Measurements from ENCODE around the gene COX7B.
"Not testable (repeated sequence)": the region's sequence is repeated elsewhere in the genome, so short reads cannot be mapped to it uniquely, and the experiment has no call there.

The COX7B gene

GRCh38 chrX:77919370-77919769, 20.1 kb downstream of the COX7B start:
- not testable (repeated sequence) for H3K4me1 ChIP-seq (ENCODE audit: control insufficient read depth, insufficient read depth, low read length); H3K27me3 ChIP-seq (ENCODE audit: control insufficient read depth, insufficient read depth, low read length); H3K9ac ChIP-seq (ENCODE audit: low read depth, low read length); H3K4me3 ChIP-seq (ENCODE audit: low read depth, low read length); H3K9me3 ChIP-seq (ENCODE audit: control insufficient read depth, insufficient read depth, low read length); H3K36me3 ChIP-seq (ENCODE audit: control insufficient read depth, insufficient read depth, low read length)

- Histone ChIP-seq H3K9ac (ENCODE audit: low read depth, low read length) (no peak overlapping the region), H3K9me3 (ENCODE audit: control insufficient read depth, insufficient read depth, low read length) (no peaks in the 10 kb centered on the region), H3K27me3 (ENCODE audit: control insufficient read depth, insufficient read depth, low read length) (no peaks in the 10 kb centered on the region), H3K36me3 (ENCODE audit: control insufficient read depth, insufficient read depth, low read length) (no peaks in the 10 kb centered on the region), H3K4me1 (ENCODE audit: control insufficient read depth, insufficient read depth, low read length) (no peaks in the 10 kb centered on the region), H3K4me3 (ENCODE audit: low read depth, low read length) (no peak overlapping the region)
Measured at GRCh38 chrX:77922787-77923186, 23.5 kb downstream of the COX7B start.

GRCh38 chrX:77924320-77924859, 25.1 kb downstream of the COX7B start:
- Histone ChIP-seq H3K9ac (ENCODE audit: low read depth, low read length) (no peak overlapping the region), H3K4me1 (ENCODE audit: control insufficient read depth, insufficient read depth, low read length) (no peaks in the 10 kb centered on the region), H3K4me3 (ENCODE audit: low read depth, low read length) (no peak overlapping the region), H3K36me3 (ENCODE audit: control insufficient read depth, insufficient read depth, low read length) (no peaks in the 10 kb centered on the region), H3K27me3 (ENCODE audit: control insufficient read depth, insufficient read depth, low read length) (no peaks in the 10 kb centered on the region), H3K9me3 (ENCODE audit: control insufficient read depth, insufficient read depth, low read length) (no peaks in the 10 kb centered on the region)

- Histone ChIP-seq H3K4me3 (ENCODE audit: low read depth, low read length) (no peak overlapping the region), H3K27me3 (ENCODE audit: control insufficient read depth, insufficient read depth, low read length) (no peaks in the 10 kb centered on the region), H3K9me3 (ENCODE audit: control insufficient read depth, insufficient read depth, low read length) (no peaks in the 10 kb centered on the region), H3K4me1 (ENCODE audit: control insufficient read depth, insufficient read depth, low read length) (no peaks in the 10 kb centered on the region), H3K36me3 (ENCODE audit: control insufficient read depth, insufficient read depth, low read length) (no peaks in the 10 kb centered on the region), H3K9ac (ENCODE audit: low read depth, low read length) (no peak overlapping the region)
Measured at GRCh38 chrX:77925764-77926163, 26.5 kb downstream of the COX7B start.

- no peaks in the 10 kb centered on the region for H3K4me1 ChIP-seq (ENCODE audit: control insufficient read depth, insufficient read depth, low read length)
- H3K27me3 ChIP-seq (ENCODE audit: control insufficient read depth, insufficient read depth, low read length), result no peaks in the 10 kb centered on the region
- no peak overlapping the region for H3K4me3 ChIP-seq (ENCODE audit: low read depth, low read length)
- no peaks in the 10 kb centered on the region for H3K9me3 ChIP-seq (ENCODE audit: control insufficient read depth, insufficient read depth, low read length)
- H3K9ac ChIP-seq (ENCODE audit: low read depth, low read length), result no peak overlapping the region
- H3K36me3 ChIP-seq (ENCODE audit: control insufficient read depth, insufficient read depth, low read length), result no peaks in the 10 kb centered on the region
Measured at GRCh38 chrX:77930581-77930980, 31.3 kb downstream of the COX7B start.

- Histone ChIP-seq H3K4me3 (ENCODE audit: low read depth, low read length) (no peak overlapping the region), H3K9ac (ENCODE audit: low read depth, low read length) (no peak overlapping the region), H3K27me3 (ENCODE audit: control insufficient read depth, insufficient read depth, low read length) (no peaks in the 10 kb centered on the region), H3K4me1 (ENCODE audit: control insufficient read depth, insufficient read depth, low read length) (no peaks in the 10 kb centered on the region), H3K9me3 (ENCODE audit: control insufficient read depth, insufficient read depth, low read length) (no peaks in the 10 kb centered on the region), H3K36me3 (ENCODE audit: control insufficient read depth, insufficient read depth, low read length) (no peaks in the 10 kb centered on the region)
Measured at GRCh38 chrX:77935886-77936285, 36.6 kb downstream of the COX7B start.

- Histone ChIP-seq H3K9ac (ENCODE audit: low read depth, low read length) (no peak overlapping the region), H3K4me3 (ENCODE audit: low read depth, low read length) (no peak overlapping the region), H3K36me3 (ENCODE audit: control insufficient read depth, insufficient read depth, low read length) (no peaks in the 10 kb centered on the region), H3K4me1 (ENCODE audit: control insufficient read depth, insufficient read depth, low read length) (no peaks in the 10 kb centered on the region), H3K27me3 (ENCODE audit: control insufficient read depth, insufficient read depth, low read length) (no peaks in the 10 kb centered on the region), H3K9me3 (ENCODE audit: control insufficient read depth, insufficient read depth, low read length) (no peaks in the 10 kb centered on the region)
Measured at GRCh38 chrX:77936299-77936698, 37.0 kb downstream of the COX7B start.

- no peak overlapping the region for H3K4me3 ChIP-seq (ENCODE audit: low read depth, low read length)
- no peak overlapping the region for H3K9ac ChIP-seq (ENCODE audit: low read depth, low read length)
- H3K36me3 ChIP-seq (ENCODE audit: control insufficient read depth, insufficient read depth, low read length), result no peaks in the 10 kb centered on the region
- H3K4me1 ChIP-seq (ENCODE audit: control insufficient read depth, insufficient read depth, low read length), result no peaks in the 10 kb centered on the region
- no peaks in the 10 kb centered on the region for H3K9me3 ChIP-seq (ENCODE audit: control insufficient read depth, insufficient read depth, low read length)
- H3K27me3 ChIP-seq (ENCODE audit: control insufficient read depth, insufficient read depth, low read length), result no peaks in the 10 kb centered on the region
Measured at GRCh38 chrX:77937291-77937690, 38.0 kb downstream of the COX7B start.

GRCh38 chrX:77938083-77938680, 38.9 kb downstream of the COX7B start:
- Histone ChIP-seq H3K27me3 (ENCODE audit: control insufficient read depth, insufficient read depth, low read length) (no peaks in the 10 kb centered on the region), H3K9me3 (ENCODE audit: control insufficient read depth, insufficient read depth, low read length) (no peaks in the 10 kb centered on the region), H3K4me3 (ENCODE audit: low read depth, low read length) (no peak overlapping the region), H3K4me1 (ENCODE audit: control insufficient read depth, insufficient read depth, low read length) (no peaks in the 10 kb centered on the region), H3K9ac (ENCODE audit: low read depth, low read length) (no peak overlapping the region), H3K36me3 (ENCODE audit: control insufficient read depth, insufficient read depth, low read length) (no peaks in the 10 kb centered on the region)

GRCh38 chrX:77945031-77945430, 45.8 kb downstream of the COX7B start:
- H3K9me3 ChIP-seq (ENCODE audit: control insufficient read depth, insufficient read depth, low read length); H3K4me3 ChIP-seq (ENCODE audit: low read depth, low read length): not testable (repeated sequence)

GRCh38 chrX:77945910-77946545, 46.8 kb downstream of the COX7B start:
- H3K4me3 ChIP-seq (ENCODE audit: low read depth, low read length), result no peak overlapping the region
- no peak overlapping the region for H3K9ac ChIP-seq (ENCODE audit: low read depth, low read length)
- no peaks in the 10 kb centered on the region for H3K9me3 ChIP-seq (ENCODE audit: control insufficient read depth, insufficient read depth, low read length)

More at GRCh38 chrX:77945031-77945430, 45.8 kb downstream of the COX7B start:
- H3K36me3 ChIP-seq (ENCODE audit: control insufficient read depth, insufficient read depth, low read length); H3K4me1 ChIP-seq (ENCODE audit: control insufficient read depth, insufficient read depth, low read length); H3K27me3 ChIP-seq (ENCODE audit: control insufficient read depth, insufficient read depth, low read length); H3K9ac ChIP-seq (ENCODE audit: low read depth, low read length): not testable (repeated sequence)

GRCh38 chrX:77946571-77946970, 47.3 kb downstream of the COX7B start:
- Histone ChIP-seq H3K27me3 (ENCODE audit: control insufficient read depth, insufficient read depth, low read length) (no peaks in the 10 kb centered on the region), H3K4me3 (ENCODE audit: low read depth, low read length) (no peak overlapping the region), H3K9me3 (ENCODE audit: control insufficient read depth, insufficient read depth, low read length) (no peaks in the 10 kb centered on the region), H3K4me1 (ENCODE audit: control insufficient read depth, insufficient read depth, low read length) (no peaks in the 10 kb centered on the region), H3K36me3 (ENCODE audit: control insufficient read depth, insufficient read depth, low read length) (no peaks in the 10 kb centered on the region), H3K9ac (ENCODE audit: low read depth, low read length) (no peak overlapping the region)

More at GRCh38 chrX:77945910-77946545, 46.8 kb downstream of the COX7B start:
- no peaks in the 10 kb centered on the region for H3K4me1 ChIP-seq (ENCODE audit: control insufficient read depth, insufficient read depth, low read length)
- H3K36me3 ChIP-seq (ENCODE audit: control insufficient read depth, insufficient read depth, low read length), result no peaks in the 10 kb centered on the region
- no peaks in the 10 kb centered on the region for H3K27me3 ChIP-seq (ENCODE audit: control insufficient read depth, insufficient read depth, low read length)
